Eye (tissue), 1 donor: ENCODE results near the gene ZNF76.

Source experiments
- DNase-seq: peaks from one replicate; pipeline ENCODE4 v3.0.0-alpha.2; 2015

Gene ZNF76

DNA sequence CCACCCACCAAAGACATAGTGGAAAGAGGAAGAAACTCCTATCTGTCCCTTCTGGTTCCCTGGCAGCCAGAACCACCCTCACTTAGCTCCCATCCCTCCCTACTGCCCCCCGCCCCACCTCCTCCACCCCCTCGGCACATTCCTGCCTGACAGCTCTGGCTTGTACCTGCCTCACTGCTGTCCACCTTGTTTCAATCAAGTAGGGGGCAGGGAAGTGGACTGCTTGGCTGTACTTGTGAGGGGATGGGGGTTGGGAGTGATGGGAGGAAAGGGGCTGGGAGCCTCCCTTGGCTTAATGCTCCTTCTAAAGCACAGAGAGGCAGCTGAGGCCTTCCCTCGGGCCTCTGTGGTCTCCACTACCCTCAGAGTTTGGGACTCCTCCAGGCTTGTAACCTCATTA, 22.1 kb upstream of the ZNF76 start:
- no peak for DNase-seq

DNA sequence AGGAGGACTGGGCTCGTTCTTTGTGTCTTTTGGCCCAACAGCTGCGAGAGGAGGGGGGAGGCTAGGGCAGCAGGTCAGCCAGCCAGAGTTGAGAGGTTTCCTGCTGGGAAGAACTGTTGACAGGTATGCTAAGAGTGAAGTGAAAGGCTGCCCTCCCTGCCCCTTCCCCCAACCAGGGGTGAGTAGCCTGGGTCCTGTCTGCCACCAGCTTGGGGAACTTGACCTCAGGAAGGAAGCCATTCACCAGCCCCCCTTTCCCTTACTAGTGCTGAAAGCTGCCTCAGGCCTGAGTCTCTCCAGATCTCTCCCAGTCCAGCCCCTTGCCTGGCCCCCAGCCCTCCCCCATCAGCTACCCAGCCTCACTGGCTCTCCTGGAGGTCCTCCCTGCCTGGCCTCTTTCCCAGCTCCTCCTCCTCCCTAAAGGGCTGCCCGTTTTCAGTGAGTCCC, 20.7 kb upstream of the ZNF76 start:
- peak; percentile 38 for DNase-seq

DNA sequence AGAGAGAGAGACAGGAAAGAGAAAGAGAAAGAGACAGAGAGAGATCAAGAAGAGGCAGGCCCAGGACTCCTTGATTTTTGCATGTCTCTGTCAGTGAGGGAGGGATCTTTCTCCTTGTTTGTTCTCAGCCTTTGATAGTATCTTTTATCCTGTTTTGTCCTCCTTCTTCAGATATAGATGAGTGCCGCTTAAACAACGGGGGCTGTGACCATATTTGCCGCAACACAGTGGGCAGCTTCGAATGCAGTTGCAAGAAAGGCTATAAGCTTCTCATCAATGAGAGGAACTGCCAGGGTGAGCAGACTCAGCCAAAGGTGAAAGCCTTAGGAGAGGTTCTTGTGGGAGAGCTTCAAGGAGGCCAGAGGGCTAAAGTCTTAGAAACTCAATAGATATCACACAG, 20.0 kb upstream of the ZNF76 start:
- DNase-seq = no peak

DNA sequence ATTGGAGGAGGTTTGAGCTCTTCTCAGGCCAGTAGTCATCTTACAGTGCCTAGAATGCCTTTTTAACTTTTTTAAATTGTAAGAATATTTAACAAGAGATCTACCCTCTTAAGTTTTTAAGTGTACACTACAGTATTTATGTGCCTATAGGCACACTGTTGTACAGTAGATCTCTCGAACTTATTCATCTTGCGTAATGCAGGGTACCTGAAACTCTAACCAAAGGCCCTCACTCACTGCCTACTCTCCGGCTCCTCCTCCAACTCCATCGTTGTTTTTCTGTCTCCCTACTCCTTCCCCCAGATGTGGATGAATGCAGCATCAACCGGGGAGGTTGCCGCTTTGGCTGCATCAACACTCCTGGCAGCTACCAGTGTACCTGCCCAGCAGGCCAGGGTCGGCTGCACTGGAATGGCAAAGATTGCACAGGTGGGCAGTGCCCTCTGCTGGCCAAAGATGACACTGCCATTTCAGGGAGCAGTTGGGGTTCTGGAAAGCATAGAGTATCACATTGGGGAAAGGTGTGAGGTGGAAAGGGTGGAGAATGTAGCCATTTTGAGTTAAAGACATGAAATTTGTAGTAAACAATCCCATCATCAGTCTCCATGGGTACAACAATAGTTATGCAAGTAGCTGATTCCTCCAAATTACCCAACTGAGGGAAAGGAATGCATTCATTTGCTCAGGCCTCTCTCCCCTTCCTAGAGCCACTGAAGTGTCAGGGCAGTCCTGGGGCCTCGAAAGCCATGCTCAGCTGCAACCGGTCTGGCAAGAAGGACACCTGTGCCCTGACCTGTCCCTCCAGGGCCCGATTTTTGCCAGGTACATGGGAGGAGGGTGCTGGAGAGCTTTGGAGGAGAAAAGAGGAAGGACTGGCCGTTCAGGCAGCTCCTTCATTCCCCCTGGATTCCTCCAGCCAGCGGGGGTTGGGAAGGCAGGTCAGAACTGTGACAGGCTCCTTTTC, 18.4 kb upstream of the ZNF76 start:
- DNase-seq = peak; percentile 89

DNA sequence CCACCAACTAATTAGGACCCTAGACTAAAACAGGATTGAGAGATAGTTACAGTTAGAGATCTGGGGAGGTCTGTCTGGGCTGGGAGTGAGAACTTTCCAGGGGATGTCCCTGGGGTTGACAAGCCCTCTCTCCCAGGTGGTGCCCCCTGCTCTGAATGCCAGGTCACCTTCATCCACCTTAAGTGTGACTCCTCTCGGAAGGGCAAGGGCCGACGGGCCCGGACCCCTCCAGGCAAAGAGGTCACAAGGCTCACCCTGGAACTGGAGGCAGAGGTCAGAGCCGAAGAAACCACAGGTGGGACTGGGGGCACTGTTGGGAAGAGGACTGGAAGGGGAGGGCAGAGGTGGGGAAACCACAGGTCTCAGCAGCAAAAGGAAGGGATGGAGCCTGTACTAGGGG, 17.0 kb upstream of the ZNF76 start:
- DNase-seq = no peak

DNA sequence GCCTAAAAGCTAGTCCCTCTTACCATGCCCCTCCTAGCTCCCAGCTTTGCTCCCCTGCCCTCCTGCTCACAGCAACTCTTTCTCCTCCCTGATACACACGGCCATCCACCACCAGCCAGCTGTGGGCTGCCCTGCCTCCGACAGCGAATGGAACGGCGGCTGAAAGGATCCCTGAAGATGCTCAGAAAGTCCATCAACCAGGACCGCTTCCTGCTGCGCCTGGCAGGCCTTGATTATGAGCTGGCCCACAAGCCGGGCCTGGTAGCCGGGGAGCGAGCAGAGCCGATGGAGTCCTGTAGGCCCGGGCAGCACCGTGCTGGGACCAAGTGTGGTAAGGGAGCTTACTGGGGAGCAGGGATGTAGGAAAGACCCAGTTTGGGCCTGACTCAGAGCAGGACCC, 16.6 kb upstream of the ZNF76 start:
- no peak for DNase-seq

- no peak for DNase-seq
Measured at GRCh38 chr6:35243386-35243958, 16.1 kb upstream of the ZNF76 start.

DNA sequence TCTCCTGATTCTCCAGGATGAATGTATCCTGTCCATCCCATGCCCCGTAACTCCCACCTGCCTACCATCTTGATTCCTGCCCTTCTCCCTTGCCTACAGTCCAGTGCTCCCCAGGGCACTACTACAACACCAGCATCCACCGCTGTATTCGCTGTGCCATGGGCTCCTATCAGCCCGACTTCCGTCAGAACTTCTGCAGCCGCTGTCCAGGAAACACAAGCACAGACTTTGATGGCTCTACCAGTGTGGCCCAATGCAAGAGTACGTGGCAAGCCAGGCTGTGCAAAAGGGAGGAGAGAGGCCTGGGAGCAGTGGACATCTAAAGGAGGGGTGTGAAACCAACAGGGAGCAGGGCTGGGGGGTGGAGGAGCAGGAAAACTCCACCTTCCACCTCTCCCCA, 15.0 kb upstream of the ZNF76 start:
- no peak for DNase-seq

- DNase-seq = no peak
Measured at GRCh38 chr6:35247642-35248231, 11.8 kb upstream of the ZNF76 start.

- DNase-seq = no peak
Measured at GRCh38 chr6:35248300-35248699, 11.2 kb upstream of the ZNF76 start.

DNA sequence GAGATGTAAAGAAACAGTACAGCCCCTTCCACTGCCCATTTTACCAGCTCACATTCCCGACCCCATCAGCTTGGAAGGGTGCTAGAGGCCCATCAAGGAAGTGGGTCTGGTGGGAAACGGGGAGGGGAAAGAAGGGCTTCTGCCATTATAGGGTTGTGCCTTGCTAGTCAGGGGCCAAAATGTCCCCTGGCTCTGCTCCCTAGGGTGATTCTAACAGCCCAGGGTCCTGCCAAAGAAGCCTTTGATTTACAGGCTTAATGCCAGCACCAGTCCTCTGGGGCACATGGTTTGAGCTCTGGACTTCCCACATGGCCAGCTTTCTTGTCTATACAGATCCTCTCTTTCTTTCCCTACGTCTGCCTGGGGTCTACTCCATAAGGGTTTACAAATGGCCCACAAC, 10.6 kb upstream of the ZNF76 start:
- no peak for DNase-seq

DNA sequence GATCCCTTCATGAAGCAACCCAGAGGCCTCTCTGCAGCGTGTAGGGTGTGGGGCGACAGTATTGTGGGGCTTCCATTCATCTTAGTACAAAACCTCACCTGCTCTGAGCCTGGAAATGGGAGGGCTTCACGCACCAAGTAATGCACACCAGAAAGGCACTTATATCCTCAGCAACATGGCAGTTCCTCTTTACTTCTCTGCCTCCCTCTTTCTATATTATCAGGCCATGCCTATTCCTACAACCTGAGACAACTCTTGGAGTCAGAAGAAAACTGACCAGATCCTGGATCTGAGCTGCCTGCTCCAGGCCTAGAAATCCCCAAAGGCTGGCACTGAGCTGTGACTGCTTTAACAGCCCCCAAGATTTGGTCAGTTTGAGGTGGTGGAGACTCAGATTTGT, 7.6 kb upstream of the ZNF76 start:
- DNase-seq = no peak

GRCh38 chr6:35253249-35253648, 6.3 kb upstream of the ZNF76 start:
- no peak for DNase-seq

DNA sequence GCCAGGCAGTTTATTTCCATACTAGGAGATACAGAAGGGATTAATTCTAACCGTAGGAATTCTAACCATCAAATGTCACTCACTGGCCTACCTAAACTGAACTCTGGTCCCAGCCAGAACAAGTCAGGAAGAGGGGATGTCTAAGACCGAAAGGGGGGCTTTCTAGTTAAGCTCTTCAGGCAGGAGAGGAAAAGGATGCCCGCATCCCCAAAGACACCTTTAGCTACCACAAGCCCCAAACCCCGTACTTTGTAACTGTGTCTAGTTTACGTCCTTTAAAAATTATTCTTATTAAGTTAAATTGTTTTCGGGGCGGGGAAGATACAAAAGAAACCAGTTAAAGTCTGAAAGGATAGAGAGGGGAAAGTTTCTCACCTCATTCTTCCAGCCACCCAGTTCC, 1.2 kb upstream of the ZNF76 start:
- no peak for DNase-seq

DNA sequence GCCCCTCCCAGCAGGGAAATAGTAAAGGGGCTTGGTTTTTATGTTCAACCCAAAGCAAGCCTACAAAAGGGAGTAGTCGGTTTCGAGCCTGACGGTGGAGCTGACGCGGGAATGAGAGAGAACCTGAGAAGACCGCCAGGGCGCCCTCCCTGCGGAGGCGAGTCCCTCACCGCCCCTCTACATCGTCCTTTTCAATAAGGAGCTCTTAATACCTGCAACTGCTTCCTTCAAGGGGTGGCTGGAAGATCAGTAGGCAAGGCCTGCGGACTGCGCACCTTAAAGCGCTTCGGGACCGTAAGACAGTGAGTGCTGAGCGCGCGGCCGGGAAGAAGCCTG, 709 bp upstream of the ZNF76 start:
- DNase-seq = no peak

DNA sequence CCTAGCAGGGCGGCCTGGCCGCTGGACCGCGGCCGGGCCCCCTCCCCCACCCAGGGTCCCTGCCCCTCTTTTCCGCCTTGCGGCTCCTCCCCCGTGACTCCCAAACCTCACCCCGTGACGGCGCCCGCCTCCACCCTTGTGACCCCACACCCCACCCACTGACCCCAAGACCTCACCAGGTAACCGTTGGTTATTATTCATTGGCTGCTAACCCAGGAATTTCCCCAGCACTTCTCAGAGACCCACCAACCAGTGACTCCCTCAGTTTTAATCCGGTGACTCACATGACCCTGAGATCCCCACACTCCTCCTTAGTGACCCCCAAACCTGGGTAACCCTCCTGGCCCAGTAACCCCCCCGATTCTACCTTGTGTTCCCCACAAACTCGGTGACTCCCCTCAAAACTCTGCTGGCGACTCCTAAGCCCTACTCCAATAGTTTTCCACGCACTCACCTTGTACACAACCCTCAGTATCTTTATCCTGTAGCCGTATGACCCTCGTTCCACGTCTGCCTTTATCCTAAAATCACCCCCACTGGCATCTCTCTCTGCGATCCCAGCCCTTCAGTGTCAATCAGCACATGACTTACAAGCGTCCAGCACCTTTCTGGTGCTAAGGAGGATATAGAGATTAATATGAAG, 534 bp downstream of the ZNF76 start:
- no peak for DNase-seq

- peak; percentile 41 for DNase-seq
Measured at GRCh38 chr6:35260591-35261570, 1.3 kb downstream of the ZNF76 start.

DNA sequence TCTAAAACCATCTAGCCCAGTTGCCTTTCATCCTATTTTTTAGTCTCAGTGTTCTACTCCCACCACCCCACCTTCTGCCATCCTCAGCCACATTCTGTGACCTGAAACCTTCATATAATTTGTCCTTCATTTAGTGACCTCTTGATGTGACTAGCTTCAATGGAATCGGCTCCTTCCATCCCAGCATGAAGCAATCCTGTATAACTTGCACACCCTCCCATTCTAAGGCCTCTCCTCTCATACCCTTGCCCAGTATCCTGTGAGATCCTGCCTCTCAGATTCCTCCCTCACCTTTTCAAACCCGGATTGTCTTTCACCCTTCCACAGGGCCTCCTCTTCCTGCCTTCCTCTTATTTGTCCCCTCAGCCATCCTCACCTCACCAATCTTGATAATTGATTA, 3.1 kb downstream of the ZNF76 start:
- DNase-seq = no peak

GRCh38 chr6:35264550-35265274, 5.2 kb downstream of the ZNF76 start:
- no peak for DNase-seq

GRCh38 chr6:35265523-35265922, 6.0 kb downstream of the ZNF76 start:
- peak; percentile 34 for DNase-seq

DNA sequence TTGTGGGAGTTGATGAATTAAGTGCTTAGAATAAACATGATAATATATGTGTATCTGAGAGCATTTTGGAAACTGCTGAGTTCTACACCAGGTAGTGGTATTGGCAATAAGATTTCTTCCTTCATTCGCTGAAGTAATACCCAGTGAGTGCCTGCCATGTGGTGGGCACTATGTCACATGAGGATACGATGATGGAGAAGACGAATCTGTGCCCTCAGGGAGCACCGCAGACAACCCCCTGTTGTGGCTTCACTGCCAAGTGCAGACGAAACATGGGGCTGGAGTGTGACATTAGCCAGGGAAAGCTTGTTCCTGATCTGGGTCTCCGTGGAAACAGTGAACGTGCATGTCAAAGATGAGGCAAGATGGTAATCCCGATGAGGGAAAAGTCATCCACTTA, 7.9 kb downstream of the ZNF76 start:
- DNase-seq = no peak

DNA sequence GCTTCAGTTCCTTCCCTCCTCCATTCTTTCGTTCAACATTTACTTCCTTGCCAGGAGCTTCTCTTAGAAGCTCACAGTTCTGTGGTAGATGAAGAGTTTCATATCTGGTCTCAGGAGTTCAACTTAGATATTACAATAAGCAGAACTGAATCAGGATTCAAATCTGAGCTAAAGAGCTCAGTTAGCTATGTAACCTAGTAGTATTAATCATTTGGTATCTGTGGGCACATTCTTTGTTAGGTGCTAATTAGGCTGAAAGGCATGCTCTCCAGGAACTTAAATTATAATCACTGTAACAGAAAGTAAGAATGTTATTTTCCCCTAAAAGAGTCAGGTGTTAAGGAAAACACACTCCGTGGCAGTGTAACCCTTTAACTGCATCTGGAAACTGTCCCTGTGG, 8.4 kb downstream of the ZNF76 start:
- no peak for DNase-seq
